Jurkat, Clone E6-1 (cell line): ENCODE data around the gene BAIAP2L2.
A peak's percentile ranks its signal among the peaks of the same experiment; 100 is the strongest.

ENCODE experiments used
- DNase-seq: peaks from one replicate; pipeline ENCODE4 v3.0.0-alpha.2; 2011; ENCODE audit warnings: low read depth, low spot score
- H3K4me3 ChIP-seq: 2 replicates; pipeline ENCODE4 v1.5.1; 2011; ENCODE audit warnings: mild to moderate bottlenecking, low read length, control low read depth, moderate library complexity

The BAIAP2L2 gene

GRCh38 chr22:38073150-38074130 lies 37.0 kb downstream of the BAIAP2L2 start:
- DNase-seq = no peak
- H3K4me3 ChIP-seq = no peak overlapping the region

GRCh38 chr22:38072322-38073149 lies 37.9 kb downstream of the BAIAP2L2 start:
- DNase-seq = no peak
- H3K4me3 ChIP-seq = no peak overlapping the region

GRCh38 chr22:38071421-38072321 lies 38.8 kb downstream of the BAIAP2L2 start:
- H3K4me3 ChIP-seq = no peak overlapping the region
- no peak for DNase-seq

- H3K4me3 ChIP-seq = no peak overlapping the region
- DNase-seq = no peak
Measured at GRCh38 chr22:38070250-38070921, 40.1 kb downstream of the BAIAP2L2 start.

- no peak overlapping the region for H3K4me3 ChIP-seq
- DNase-seq = no peak
Measured at GRCh38 chr22:38069372-38070249, 40.9 kb downstream of the BAIAP2L2 start.

- H3K4me3 ChIP-seq = no peak overlapping the region
Measured at GRCh38 chr22:38068641-38069371, 41.7 kb downstream of the BAIAP2L2 start.

GRCh38 chr22:38067761-38068360 lies 42.6 kb downstream of the BAIAP2L2 start:
- no peak for DNase-seq
- H3K4me3 ChIP-seq = no peak overlapping the region

More at GRCh38 chr22:38068641-38069371, 41.7 kb downstream of the BAIAP2L2 start:
- DNase-seq = no peak

GRCh38 chr22:38067028-38067415 lies 43.5 kb downstream of the BAIAP2L2 start:
- no peak for DNase-seq
- H3K4me3 ChIP-seq = no peak overlapping the region

- DNase-seq = no peak
- no peak overlapping the region for H3K4me3 ChIP-seq
Measured at GRCh38 chr22:38066381-38067027, 44.0 kb downstream of the BAIAP2L2 start.

GRCh38 chr22:38065539-38065938 lies 44.9 kb downstream of the BAIAP2L2 start:
- no peak for DNase-seq
- H3K4me3 ChIP-seq = no peak overlapping the region

GRCh38 chr22:38062791-38063190 lies 47.7 kb downstream of the BAIAP2L2 start:
- no peak overlapping the region for H3K4me3 ChIP-seq
- no peak for DNase-seq

GRCh38 chr22:38056969-38057891 lies 53.3 kb downstream of the BAIAP2L2 start, which contains the start of gene PICK1:
TSS of gene PICK1 (plus strand) at chr22:38057404. CDS start at chr22:38057810, 406 bp downstream.
- peak; percentile 54 for DNase-seq
- peak within 1 kb of the TSS; percentile 87 for H3K4me3 ChIP-seq

GRCh38 chr22:38051900-38052862 lies 58.3 kb downstream of the BAIAP2L2 start:
- no peak overlapping the region for H3K4me3 ChIP-seq

GRCh38 chr22:38051261-38051660 lies 59.2 kb downstream of the BAIAP2L2 start:
- DNase-seq = no peak
- no peak overlapping the region for H3K4me3 ChIP-seq

More at GRCh38 chr22:38051900-38052862, 58.3 kb downstream of the BAIAP2L2 start:
- peak; percentile 65 for DNase-seq
